ENCODE results near the gene FAM181B. TPM values are rescaled to one million over a fixed set of nuclear protein-coding genes. Genes with fewer than 3 reads are reported as not detected.

Gene FAM181B
- total RNA-seq, 1 donor from 2014 or later = 0.40 TPM

DNA sequence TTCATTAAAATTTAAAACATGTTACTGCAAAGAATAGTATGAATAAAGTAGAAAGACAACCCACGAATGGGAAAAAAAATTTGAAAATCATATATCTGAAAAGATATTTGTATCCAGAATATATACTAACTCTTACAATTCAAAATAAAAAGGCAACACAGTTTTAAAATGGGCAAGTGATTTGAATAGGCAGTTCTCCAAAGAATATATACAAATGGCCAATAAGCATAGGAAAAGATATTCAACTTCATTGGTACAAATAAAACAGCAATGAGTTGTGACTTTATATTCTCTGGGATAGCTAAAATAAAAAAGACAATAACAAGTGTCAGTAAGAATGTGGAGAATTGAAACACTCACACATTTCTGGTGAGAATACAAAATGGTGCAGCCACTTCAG lies 41.6 kb upstream of the FAM181B start:
- H3K4me3 Mint-ChIP-seq = no peak overlapping the region
- DNase-seq (ENCODE audit: low spot score in 2 of 2, unreplicated experiment in 2 of 2) = no peak
- TF ChIP-seq, protein P1, sequence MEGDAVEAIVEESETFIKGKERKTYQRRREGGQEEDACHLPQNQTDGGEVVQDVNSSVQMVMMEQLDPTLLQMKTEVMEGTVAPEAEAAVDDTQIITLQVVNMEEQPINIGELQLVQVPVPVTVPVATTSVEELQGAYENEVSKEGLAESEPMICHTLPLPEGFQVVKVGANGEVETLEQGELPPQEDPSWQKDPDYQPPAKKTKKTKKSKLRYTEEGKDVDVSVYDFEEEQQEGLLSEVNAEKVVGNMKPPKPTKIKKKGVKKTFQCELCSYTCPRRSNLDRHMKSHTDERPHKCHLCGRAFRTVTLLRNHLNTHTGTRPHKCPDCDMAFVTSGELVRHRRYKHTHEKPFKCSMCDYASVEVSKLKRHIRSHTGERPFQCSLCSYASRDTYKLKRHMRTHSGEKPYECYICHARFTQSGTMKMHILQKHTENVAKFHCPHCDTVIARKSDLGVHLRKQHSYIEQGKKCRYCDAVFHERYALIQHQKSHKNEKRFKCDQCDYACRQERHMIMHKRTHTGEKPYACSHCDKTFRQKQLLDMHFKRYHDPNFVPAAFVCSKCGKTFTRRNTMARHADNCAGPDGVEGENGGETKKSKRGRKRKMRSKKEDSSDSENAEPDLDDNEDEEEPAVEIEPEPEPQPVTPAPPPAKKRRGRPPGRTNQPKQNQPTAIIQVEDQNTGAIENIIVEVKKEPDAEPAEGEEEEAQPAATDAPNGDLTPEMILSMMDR (IDR thresholded peaks at IDR 0.05; ENCODE audit: unreplicated experiment) = no peak

DNA sequence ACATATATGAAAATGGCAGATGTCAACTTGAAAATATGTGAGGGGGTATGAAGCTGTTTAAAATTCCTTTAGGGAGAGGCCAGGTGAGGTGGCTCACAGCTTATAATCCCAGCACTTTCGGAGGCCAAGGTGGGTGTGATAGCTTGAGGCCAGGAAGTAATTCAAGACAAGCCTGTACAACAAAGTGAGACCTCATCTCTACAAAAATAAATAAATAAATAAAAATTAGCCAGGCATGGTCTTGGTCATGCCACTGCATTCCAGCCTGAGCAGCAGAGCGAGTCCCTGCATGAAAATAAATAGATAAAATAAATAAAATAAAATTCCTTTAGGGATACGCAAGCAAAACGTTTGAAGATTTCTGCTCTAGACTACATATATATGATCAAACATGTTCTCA lies 38.1 kb upstream of the FAM181B start:
- TF ChIP-seq, protein P1 (IDR thresholded peaks at IDR 0.05; ENCODE audit: unreplicated experiment) = no peak
- Mint-ChIP-seq H3K4me1 (peaks cover 4% of the 10 kb centered on the region), H3K4me3 (no peak overlapping the region), H3K9me3 (peaks cover 15% of the 10 kb centered on the region), H3K36me3 (no peaks in the 10 kb centered on the region), H3K27ac (no peak overlapping the region), H3K27me3 (ENCODE audit: low read depth) (peaks cover 13% of the 10 kb centered on the region)
- no peak for DNase-seq (ENCODE audit: low spot score in 2 of 2, unreplicated experiment in 2 of 2)

More for the DNA sequence above, 41.6 kb upstream of the FAM181B start:
- H3K27ac Mint-ChIP-seq = no peak overlapping the region
- H3K27me3 Mint-ChIP-seq (ENCODE audit: low read depth) = peaks cover 15% of the 10 kb centered on the region
- peaks cover 26% of the 10 kb centered on the region for H3K9me3 Mint-ChIP-seq
- no peaks in the 10 kb centered on the region for H3K4me1 Mint-ChIP-seq
- H3K36me3 Mint-ChIP-seq = no peaks in the 10 kb centered on the region

DNA sequence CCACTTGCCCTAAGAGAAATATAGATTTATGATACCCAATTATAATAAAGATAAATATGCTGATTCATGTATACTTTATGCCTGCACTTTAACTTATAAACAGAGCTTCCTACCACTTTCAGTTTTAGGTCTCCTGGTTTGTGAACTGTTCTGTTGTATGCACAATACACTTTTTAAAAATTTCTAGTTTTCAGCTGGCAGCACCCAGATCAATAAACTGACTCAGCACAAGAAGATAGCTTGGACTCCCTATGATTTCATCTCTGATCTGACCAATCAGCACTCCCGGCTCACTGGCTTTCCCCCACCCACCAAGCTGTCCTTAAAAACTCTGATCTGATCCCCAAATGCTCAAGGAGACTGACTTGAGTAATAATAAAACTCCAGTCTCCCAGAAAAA lies 33.5 kb upstream of the FAM181B start:
- no peak for DNase-seq (ENCODE audit: low spot score in 2 of 2, unreplicated experiment in 2 of 2)
- Mint-ChIP-seq H3K9me3 (no peaks in the 10 kb centered on the region), H3K4me3 (no peak overlapping the region)

DNA sequence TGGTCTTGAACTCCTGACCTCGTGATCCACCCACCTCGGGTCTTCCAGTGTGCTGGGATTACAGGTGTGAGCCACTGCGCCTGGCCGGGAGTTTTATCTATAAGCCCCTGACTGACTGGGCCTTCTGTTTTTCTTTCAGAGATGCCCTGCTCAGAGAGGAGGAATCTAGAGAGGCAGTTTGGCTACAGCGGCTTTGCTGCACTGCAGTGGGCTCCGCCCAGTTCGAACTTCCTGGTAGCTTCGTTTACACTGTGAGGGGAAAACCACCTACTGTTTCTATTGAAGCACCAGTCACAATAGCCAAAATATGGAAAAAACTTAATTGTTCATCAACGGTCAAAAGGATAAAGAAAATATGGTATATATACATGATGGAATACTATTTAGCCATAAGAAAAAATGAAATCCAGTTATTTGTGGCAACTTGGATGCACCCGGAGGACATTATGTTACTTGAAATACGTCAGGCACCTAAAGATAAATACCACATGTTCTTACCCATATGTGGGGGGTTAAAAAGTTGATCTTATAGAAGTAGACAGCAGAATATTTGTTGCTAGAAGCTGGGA lies 31.9 kb upstream of the FAM181B start:
- DNase-seq (ENCODE audit: low spot score in 2 of 2, unreplicated experiment in 2 of 2) = no peak
- Mint-ChIP-seq H3K36me3 (no peaks in the 10 kb centered on the region), H3K4me1 (peaks cover 4% of the 10 kb centered on the region), H3K27ac (no peak overlapping the region), H3K9me3 (no peaks in the 10 kb centered on the region), H3K4me3 (no peak overlapping the region), H3K27me3 (ENCODE audit: low read depth) (peaks cover 20% of the 10 kb centered on the region)
- TF ChIP-seq, protein P1 (IDR thresholded peaks at IDR 0.05; ENCODE audit: unreplicated experiment) = no peak

More for the DNA sequence above, 33.5 kb upstream of the FAM181B start:
- H3K27ac Mint-ChIP-seq = no peak overlapping the region
- H3K36me3 Mint-ChIP-seq = no peaks in the 10 kb centered on the region
- peaks cover 13% of the 10 kb centered on the region for H3K27me3 Mint-ChIP-seq (ENCODE audit: low read depth)
- peaks cover 4% of the 10 kb centered on the region for H3K4me1 Mint-ChIP-seq
- TF ChIP-seq, protein P1 (IDR thresholded peaks at IDR 0.05; ENCODE audit: unreplicated experiment) = no peak

DNA sequence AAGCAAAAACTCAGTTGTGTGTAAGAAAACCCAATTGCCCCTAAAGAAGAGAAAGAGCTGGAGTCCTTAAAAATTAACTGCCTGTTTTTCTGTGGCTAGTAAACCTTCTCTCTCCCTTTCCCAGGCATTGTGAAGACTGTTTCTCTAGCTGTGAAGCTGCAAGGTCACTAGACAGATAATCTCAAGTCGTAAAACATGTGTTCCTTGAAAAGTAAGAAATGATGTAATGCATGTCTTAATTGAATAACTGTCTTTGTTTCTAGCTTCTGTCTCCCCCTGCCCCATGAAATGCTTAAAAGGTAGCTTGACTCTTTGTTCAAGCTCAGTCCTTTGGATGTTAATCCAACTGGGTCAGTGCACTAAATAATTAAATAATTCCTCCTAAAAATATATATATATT lies 29.5 kb upstream of the FAM181B start:
- TF ChIP-seq, protein P1 (IDR thresholded peaks at IDR 0.05; ENCODE audit: unreplicated experiment) = no peak
- Mint-ChIP-seq H3K36me3 (no peaks in the 10 kb centered on the region), H3K9me3 (no peaks in the 10 kb centered on the region), H3K27ac (no peak overlapping the region), H3K27me3 (ENCODE audit: low read depth) (peaks cover 29% of the 10 kb centered on the region), H3K4me1 (peaks cover 5% of the 10 kb centered on the region), H3K4me3 (no peak overlapping the region)
- DNase-seq (ENCODE audit: low spot score in 2 of 2, unreplicated experiment in 2 of 2) = no peak

DNA sequence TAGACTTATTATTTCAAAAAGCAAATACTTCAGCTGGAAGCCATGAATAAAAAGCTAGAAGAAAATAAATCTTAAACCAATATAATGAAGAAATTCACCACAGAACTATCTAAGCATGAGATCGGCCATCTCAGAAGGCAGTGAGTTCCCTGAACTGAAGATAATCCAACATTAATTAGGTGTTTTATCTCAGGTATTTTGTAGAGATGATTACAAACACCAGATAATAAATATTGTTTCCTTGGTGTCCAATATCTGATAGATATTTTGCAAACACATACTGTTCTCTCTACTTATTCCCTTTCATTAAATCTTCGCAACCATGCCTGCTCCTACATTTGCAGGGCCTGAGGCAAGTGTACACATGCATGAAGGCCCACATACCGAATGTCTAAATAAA lies 26.0 kb upstream of the FAM181B start:
- Mint-ChIP-seq H3K27ac (no peak overlapping the region), H3K27me3 (ENCODE audit: low read depth) (peaks cover 45% of the 10 kb centered on the region), H3K36me3 (no peaks in the 10 kb centered on the region), H3K9me3 (no peaks in the 10 kb centered on the region), H3K4me3 (no peak overlapping the region), H3K4me1 (peaks cover 6% of the 10 kb centered on the region)
- TF ChIP-seq, protein P1 (IDR thresholded peaks at IDR 0.05; ENCODE audit: unreplicated experiment) = no peak
- DNase-seq (ENCODE audit: low spot score in 2 of 2, unreplicated experiment in 2 of 2) = no peak

Data from mesothelial cell of epicardium (in vitro differentiated cells).